Liver (tissue), 3 donors: Measurements from ENCODE around the gene TNFRSF21.

Experiments used
- FOXA1 ChIP-seq: IDR thresholded peaks from 2 replicates; pipeline ENCODE4 v1.6.1; 2016; ENCODE audit warnings: antibody characterized with exemption
- GABPA ChIP-seq, 2 donors: IDR thresholded peaks in 1 of 2; conservative IDR thresholded peaks in 1 of 2; 2 replicates each; pipeline ENCODE4 v1.6.1; 2016; ENCODE audit warnings: antibody characterized with exemption in 2 of 2, mild to moderate bottlenecking in 1 of 2, moderate library complexity in 1 of 2
- HNF4A ChIP-seq, 2 donors: conservative IDR thresholded peaks; 2 replicates each; pipeline ENCODE4 v1.6.1; 2016; ENCODE audit warnings: antibody characterized with exemption in 2 of 2, mild to moderate bottlenecking in 2 of 2
- JUND ChIP-seq, 2 donors: IDR thresholded peaks; 2 replicates each; pipeline ENCODE4 v1.6.1; 2016; ENCODE audit warnings: antibody characterized with exemption in 2 of 2
- RAD21 ChIP-seq, 2 donors: IDR thresholded peaks; 2 replicates each; pipeline ENCODE4 v1.6.1; 2016; ENCODE audit warnings: antibody characterized with exemption in 2 of 2, mild to moderate bottlenecking in 2 of 2
- REST ChIP-seq: IDR thresholded peaks from 2 replicates; pipeline ENCODE4 v1.6.1; 2016; ENCODE audit warnings: antibody characterized with exemption, mild to moderate bottlenecking
- RXRA ChIP-seq, 2 donors: IDR thresholded peaks; 2 replicates each; pipeline ENCODE4 v1.6.1; 2017 to 2018; ENCODE audit warnings: antibody characterized with exemption in 2 of 2, mild to moderate bottlenecking in 1 of 2
- YY1 ChIP-seq: IDR thresholded peaks from 2 replicates; pipeline ENCODE4 v1.6.1; 2016; ENCODE audit warnings: antibody characterized with exemption, mild to moderate bottlenecking
- TF ChIP-seq, protein P1 (sequence below): IDR thresholded peaks from 2 replicates; pipeline ENCODE4 v1.6.1; 2016; ENCODE audit warnings: antibody characterized with exemption
- TF ChIP-seq, protein P2 (sequence below): fragments of 150-350 bp; IDR thresholded peaks from 2 replicates; pipeline ENCODE4 v1.5.1; 2017; ENCODE audit warnings: improper control_type of control experiment, low read depth, low read length; ENCODE audit not compliant: missing input control
- donor health status: healthy.
- donor health status: healthy.

GRCh38 chr6:47254906-47255305, 54.8 kb downstream of the TNFRSF21 start:
- TF ChIP-seq, protein P1, sequence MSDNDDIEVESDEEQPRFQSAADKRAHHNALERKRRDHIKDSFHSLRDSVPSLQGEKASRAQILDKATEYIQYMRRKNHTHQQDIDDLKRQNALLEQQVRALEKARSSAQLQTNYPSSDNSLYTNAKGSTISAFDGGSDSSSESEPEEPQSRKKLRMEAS: no peak
- TF ChIP-seq, protein P2, sequence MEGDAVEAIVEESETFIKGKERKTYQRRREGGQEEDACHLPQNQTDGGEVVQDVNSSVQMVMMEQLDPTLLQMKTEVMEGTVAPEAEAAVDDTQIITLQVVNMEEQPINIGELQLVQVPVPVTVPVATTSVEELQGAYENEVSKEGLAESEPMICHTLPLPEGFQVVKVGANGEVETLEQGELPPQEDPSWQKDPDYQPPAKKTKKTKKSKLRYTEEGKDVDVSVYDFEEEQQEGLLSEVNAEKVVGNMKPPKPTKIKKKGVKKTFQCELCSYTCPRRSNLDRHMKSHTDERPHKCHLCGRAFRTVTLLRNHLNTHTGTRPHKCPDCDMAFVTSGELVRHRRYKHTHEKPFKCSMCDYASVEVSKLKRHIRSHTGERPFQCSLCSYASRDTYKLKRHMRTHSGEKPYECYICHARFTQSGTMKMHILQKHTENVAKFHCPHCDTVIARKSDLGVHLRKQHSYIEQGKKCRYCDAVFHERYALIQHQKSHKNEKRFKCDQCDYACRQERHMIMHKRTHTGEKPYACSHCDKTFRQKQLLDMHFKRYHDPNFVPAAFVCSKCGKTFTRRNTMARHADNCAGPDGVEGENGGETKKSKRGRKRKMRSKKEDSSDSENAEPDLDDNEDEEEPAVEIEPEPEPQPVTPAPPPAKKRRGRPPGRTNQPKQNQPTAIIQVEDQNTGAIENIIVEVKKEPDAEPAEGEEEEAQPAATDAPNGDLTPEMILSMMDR: no peak
- TF ChIP-seq RAD21 (IDR thresholded peaks at IDR 0.05) (no peak), GABPA (IDR thresholded peaks at IDR 0.05 in 1 of 2, conservative IDR thresholded peaks at IDR 0.05 in 1 of 2) (no peak), REST (no peak), FOXA1 (no peak), YY1 (no peak), HNF4A (conservative IDR thresholded peaks at IDR 0.05) (no peak), RXRA (IDR thresholded peaks at IDR 0.05) (no peak), JUND (IDR thresholded peaks at IDR 0.05) (no peak)
